ENCODE measurements around the gene FRMD4A. TPM values are rescaled to one million over a fixed set of nuclear protein-coding genes. Genes with fewer than 3 reads are reported as not detected.

Gene FRMD4A
- total RNA-seq, 1 experiment from 2014 or later, result 19.6 TPM

DNA sequence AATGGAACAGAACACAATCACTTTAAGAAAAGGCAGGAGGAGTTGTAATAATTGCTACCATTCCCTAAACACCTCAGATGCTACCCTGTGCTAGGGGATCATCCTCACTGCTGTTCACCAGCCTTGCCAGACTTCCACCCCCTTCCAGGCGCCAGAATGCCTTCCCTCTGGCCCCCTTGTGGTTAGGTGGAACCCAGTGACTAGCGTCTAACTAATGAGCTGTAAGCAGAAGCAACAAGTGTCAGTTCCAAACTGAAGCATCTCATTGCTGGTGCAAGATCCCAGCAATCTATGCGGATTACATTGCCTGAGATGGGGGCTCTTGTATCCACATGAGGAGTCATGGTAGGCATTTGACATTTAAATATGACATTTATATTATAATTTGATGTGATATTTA, 86.6 kb downstream of the FRMD4A start:
- no peak overlapping the region for H3K56ac ChIP-seq (ENCODE audit: insufficient read length, low read depth, low read length)
- H3K9ac ChIP-seq (ENCODE audit: extremely low read depth, insufficient read length, low read length), result no peak overlapping the region
- H4K8ac ChIP-seq (replicated peaks; ENCODE audit: insufficient read length, low read depth, low read length), result no peak overlapping the region
- no peak overlapping the region for H2BK5ac ChIP-seq (ENCODE audit: insufficient read length, low read length)
- H3K14ac ChIP-seq (ENCODE audit: insufficient read depth, low read length), result no peak overlapping the region
- H3K79me1 ChIP-seq (ENCODE audit: insufficient read depth, low read depth, low read length, poor library complexity, severe bottlenecking), result no peaks in the 10 kb centered on the region
- H3K23ac ChIP-seq (ENCODE audit: insufficient read length, low read depth, low read length), result no peak overlapping the region
- H3K79me2 ChIP-seq (ENCODE audit: insufficient read depth, low read length), result no peaks in the 10 kb centered on the region
- Mint-ChIP-seq H3K27ac (no peak overlapping the region), H3K4me1 (peaks cover 26% of the 10 kb centered on the region in 2 experiments), H3K4me3 (no peak overlapping the region), H3K27me3 (ENCODE audit: low read depth) (peaks cover 6% of the 10 kb centered on the region), H3K9me3 (peaks cover 5 to 6% of the 10 kb centered on the region in 2 experiments; a peak in 4 of 5 replicates), H3K36me3 (ENCODE audit: insufficient read depth in 1 of 3, low read depth in 3 of 3) (peaks cover 0 to 6% (median 2%) of the 10 kb centered on the region in 3 experiments; a peak in 2 of 7 replicates)
- H3K4me2 ChIP-seq (ENCODE audit: insufficient read depth, insufficient read length, low read length), result no peak overlapping the region
- no peaks in the 10 kb centered on the region for H3K9me3 ChIP-seq (ENCODE audit: control insufficient read depth, low read depth, low read length)
- H2BK20ac ChIP-seq (ENCODE audit: low read depth, low read length, poor library complexity, severe bottlenecking), result no peak overlapping the region
- H2AK5ac ChIP-seq (ENCODE audit: insufficient read length, low read length), result no peak overlapping the region
- WGBS (ENCODE audit: extremely low coverage, insufficient read length, low lambda C conversion rate), result no CpG with 5 or more reads among the region's 3 CpGs
- H3K18ac ChIP-seq (ENCODE audit: insufficient read length, low read depth, low read length), result no peak overlapping the region
- no peak overlapping the region for H2AFZ ChIP-seq (ENCODE audit: low read length)
- H3K27ac ChIP-seq (ENCODE audit: insufficient read length, low read depth, low read length), result no peak overlapping the region
- no peak overlapping the region for H3K4ac ChIP-seq (ENCODE audit: low read depth, low read length)
- no peaks in the 10 kb centered on the region for H4K20me1 ChIP-seq (ENCODE audit: control insufficient read depth, insufficient read depth, insufficient read length)
- H3T11ph ChIP-seq (ENCODE audit: low read length), result no peak overlapping the region
- no peak overlapping the region for H2BK15ac ChIP-seq (ENCODE audit: low read depth, low read length)
- H3K4me1 ChIP-seq (ENCODE audit: insufficient read depth, low read length), result no peaks in the 10 kb centered on the region; the same call in 1 of the 2 replicates
- H2BK12ac ChIP-seq (ENCODE audit: insufficient read length, low read depth, low read length), result no peak overlapping the region
- DNase-seq, result peak; percentile 59
- H4K91ac ChIP-seq (ENCODE audit: insufficient read length, low read depth, low read length), result no peak overlapping the region
- no peaks in the 10 kb centered on the region for H3K27me3 ChIP-seq (ENCODE audit: insufficient read depth, low read length)
- TF ChIP-seq, protein P1, sequence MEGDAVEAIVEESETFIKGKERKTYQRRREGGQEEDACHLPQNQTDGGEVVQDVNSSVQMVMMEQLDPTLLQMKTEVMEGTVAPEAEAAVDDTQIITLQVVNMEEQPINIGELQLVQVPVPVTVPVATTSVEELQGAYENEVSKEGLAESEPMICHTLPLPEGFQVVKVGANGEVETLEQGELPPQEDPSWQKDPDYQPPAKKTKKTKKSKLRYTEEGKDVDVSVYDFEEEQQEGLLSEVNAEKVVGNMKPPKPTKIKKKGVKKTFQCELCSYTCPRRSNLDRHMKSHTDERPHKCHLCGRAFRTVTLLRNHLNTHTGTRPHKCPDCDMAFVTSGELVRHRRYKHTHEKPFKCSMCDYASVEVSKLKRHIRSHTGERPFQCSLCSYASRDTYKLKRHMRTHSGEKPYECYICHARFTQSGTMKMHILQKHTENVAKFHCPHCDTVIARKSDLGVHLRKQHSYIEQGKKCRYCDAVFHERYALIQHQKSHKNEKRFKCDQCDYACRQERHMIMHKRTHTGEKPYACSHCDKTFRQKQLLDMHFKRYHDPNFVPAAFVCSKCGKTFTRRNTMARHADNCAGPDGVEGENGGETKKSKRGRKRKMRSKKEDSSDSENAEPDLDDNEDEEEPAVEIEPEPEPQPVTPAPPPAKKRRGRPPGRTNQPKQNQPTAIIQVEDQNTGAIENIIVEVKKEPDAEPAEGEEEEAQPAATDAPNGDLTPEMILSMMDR (conservative IDR thresholded peaks at IDR 0.05), result peak; percentile 70
- H2BK120ac ChIP-seq (ENCODE audit: low read depth, low read length, poor library complexity, severe bottlenecking), result no peak overlapping the region
- no peaks in the 10 kb centered on the region for H3K23me2 ChIP-seq (ENCODE audit: insufficient read length, low read depth, low read length, poor library complexity, severe bottlenecking)
- no peak overlapping the region for H4K5ac ChIP-seq (ENCODE audit: insufficient read length, low read depth, low read length)

All from H9 (cell line).